Activated T-helper 2 cell treated with anti-CD3 and anti-CD28 coated beads, Interferon-gamma antibody, Interleukin-2, Interleukin-4, amounts not matched to agents 10 μg/mL and 5 μg/mL and 100 μg/mL, durations not matched to agents 14 hours and 24 hours and 36 hours (primary cell): Measurements from ENCODE around the gene F10. TPM values are rescaled to one million over a fixed set of nuclear protein-coding genes. Genes with fewer than 3 reads are reported as not detected.
A peak's percentile ranks its signal among the peaks of the same experiment; 100 is the strongest.
"Not testable (repeated sequence)": the region's sequence is repeated elsewhere in the genome, so short reads cannot be mapped to it uniquely, and the experiment has no call there.

Experiments used
- DNase-seq: peaks from one replicate; pipeline ENCODE4 v3.0.0; 2021; ENCODE audit warnings: low spot score
- H3K27ac Mint-ChIP-seq: one replicate; pipeline ENCODE4 v1.8.0; 2021; ENCODE audit warnings: mixed read lengths
- H3K27me3 Mint-ChIP-seq: one replicate; pipeline ENCODE4 v1.8.0; 2021; ENCODE audit warnings: low read depth, mixed read lengths
- H3K36me3 Mint-ChIP-seq: one replicate; pipeline ENCODE4 v1.8.0; 2021; ENCODE audit warnings: low read depth, mixed read lengths
- H3K4me1 Mint-ChIP-seq: one replicate; pipeline ENCODE4 v1.8.0; 2021; ENCODE audit warnings: low read depth, mixed read lengths
- H3K4me3 Mint-ChIP-seq: one replicate; pipeline ENCODE4 v1.8.0; 2021; ENCODE audit warnings: low read depth, mild to moderate bottlenecking, moderate library complexity, mixed read lengths
- H3K9me3 Mint-ChIP-seq: one replicate; pipeline ENCODE4 v1.8.0; 2021; ENCODE audit warnings: mixed read lengths
- intact Hi-C: fragments of 100-400 bp; cut with micrococcal nuclease; formaldehyde crosslinking; loops from one replicate; pipeline ENCODE4 v1.15.1; 2023
- total RNA-seq: library from RNA; stranded (reverse); gene quantifications from 2 replicates; pipeline ENCODE4 v1.2.3, GENCODE V29; 2022

The F10 gene
- total RNA-seq, 1 donor from 2014 or later: not detected

DNA sequence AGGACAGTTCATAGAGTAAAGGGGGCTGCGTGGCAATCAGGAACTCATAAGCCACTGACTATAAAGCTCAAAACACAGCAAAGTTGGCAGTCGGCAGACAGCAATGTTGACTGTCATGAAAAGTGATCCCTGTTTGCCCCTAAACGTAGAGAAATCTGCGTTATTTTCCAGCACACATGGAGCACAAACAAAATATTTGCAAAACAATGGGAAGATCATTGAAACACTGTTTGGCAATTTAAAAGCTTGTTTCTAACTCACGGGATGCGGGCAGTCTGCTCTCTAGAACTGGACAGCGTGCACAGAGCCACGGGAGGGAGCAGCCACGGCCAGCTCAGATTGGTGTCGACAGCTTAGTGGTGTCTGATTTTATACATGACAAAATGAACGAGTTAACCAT lies 23.5 kb upstream of the F10 start:
- Mint-ChIP-seq H3K9me3 (no peaks in the 10 kb centered on the region), H3K27ac (no peak overlapping the region), H3K36me3 (no peaks in the 10 kb centered on the region), H3K4me1 (no peaks in the 10 kb centered on the region), H3K27me3 (no peaks in the 10 kb centered on the region), H3K4me3 (no peak overlapping the region)
- intact Hi-C loops: no loop called here
- no peak for DNase-seq

DNA sequence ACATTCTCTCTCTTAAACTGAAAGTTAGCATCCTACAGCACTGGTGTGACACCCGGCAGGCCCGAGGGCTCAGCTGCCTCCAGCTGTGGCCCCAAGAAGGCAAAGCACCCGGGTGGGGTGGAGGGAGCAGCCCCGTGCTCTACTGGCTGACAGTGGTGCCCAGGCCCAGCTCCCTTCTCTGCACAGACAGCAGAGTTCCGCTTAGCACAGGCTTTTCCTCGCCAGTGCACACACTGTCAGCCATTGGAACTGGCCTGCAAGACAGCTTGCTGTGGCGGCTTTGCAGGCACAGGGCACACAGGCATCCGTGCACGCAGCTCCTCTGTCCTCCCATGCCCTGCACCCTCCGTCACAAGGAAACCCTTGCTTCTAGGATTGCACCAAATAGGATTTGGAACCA lies 20.3 kb upstream of the F10 start:
- H3K27ac Mint-ChIP-seq, H3K9me3 Mint-ChIP-seq, H3K27me3 Mint-ChIP-seq, H3K36me3 Mint-ChIP-seq, intact Hi-C loops, H3K4me3 Mint-ChIP-seq, DNase-seq, H3K4me1 Mint-ChIP-seq: not testable (repeated sequence)

DNA sequence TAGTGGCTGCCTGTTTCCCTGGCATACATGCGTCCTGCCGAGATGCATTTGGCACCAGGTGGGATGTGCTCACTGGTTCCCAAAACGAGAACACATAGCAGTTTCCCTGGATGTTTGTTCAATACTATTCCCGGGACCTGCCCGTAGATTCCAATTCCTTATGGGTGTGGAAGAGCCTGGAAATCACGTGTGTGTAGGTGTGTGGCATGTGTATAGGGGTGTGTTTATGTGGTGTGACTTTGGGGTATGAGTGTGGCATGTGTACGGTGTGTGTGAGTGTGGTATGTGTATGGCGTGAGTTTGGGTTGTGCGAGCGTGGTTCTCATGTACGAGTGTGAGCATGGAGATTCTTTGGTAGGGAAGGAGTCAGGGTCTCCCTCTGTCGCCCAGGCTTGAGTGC lies 19.9 kb upstream of the F10 start:
- no peaks in the 10 kb centered on the region for H3K36me3 Mint-ChIP-seq
- H3K4me3 Mint-ChIP-seq: no peak overlapping the region
- no peaks in the 10 kb centered on the region for H3K9me3 Mint-ChIP-seq
- no peaks in the 10 kb centered on the region for H3K4me1 Mint-ChIP-seq
- intact Hi-C loops: no loop called here
- no peaks in the 10 kb centered on the region for H3K27me3 Mint-ChIP-seq
- no peak overlapping the region for H3K27ac Mint-ChIP-seq
- DNase-seq: no peak

DNA sequence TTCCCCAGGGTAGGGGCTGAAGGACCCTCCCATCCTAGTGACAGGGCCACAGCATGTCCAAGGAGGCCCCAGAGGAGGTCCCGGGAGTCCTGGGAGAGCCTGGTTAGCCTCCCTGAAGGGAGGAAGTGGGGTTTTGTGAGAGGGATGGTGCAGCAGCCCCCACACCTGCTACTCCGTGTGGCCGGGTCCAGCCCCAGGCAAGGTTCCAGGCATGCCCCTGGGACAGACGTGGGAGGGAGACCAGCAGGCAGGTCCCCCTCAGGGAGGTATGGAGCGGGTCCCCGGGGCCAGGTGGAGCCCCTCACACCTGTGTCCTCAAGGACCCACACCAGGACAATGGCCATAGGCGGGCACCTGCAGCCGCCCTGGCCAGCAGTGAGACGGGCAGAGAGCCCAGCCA lies 19.0 kb upstream of the F10 start:
- no peak for DNase-seq
- H3K36me3 Mint-ChIP-seq: no peaks in the 10 kb centered on the region
- no peak overlapping the region for H3K4me3 Mint-ChIP-seq
- H3K27ac Mint-ChIP-seq: no peak overlapping the region
- intact Hi-C loops: no loop called here
- no peaks in the 10 kb centered on the region for H3K9me3 Mint-ChIP-seq
- H3K4me1 Mint-ChIP-seq: no peaks in the 10 kb centered on the region
- H3K27me3 Mint-ChIP-seq: no peaks in the 10 kb centered on the region

DNA sequence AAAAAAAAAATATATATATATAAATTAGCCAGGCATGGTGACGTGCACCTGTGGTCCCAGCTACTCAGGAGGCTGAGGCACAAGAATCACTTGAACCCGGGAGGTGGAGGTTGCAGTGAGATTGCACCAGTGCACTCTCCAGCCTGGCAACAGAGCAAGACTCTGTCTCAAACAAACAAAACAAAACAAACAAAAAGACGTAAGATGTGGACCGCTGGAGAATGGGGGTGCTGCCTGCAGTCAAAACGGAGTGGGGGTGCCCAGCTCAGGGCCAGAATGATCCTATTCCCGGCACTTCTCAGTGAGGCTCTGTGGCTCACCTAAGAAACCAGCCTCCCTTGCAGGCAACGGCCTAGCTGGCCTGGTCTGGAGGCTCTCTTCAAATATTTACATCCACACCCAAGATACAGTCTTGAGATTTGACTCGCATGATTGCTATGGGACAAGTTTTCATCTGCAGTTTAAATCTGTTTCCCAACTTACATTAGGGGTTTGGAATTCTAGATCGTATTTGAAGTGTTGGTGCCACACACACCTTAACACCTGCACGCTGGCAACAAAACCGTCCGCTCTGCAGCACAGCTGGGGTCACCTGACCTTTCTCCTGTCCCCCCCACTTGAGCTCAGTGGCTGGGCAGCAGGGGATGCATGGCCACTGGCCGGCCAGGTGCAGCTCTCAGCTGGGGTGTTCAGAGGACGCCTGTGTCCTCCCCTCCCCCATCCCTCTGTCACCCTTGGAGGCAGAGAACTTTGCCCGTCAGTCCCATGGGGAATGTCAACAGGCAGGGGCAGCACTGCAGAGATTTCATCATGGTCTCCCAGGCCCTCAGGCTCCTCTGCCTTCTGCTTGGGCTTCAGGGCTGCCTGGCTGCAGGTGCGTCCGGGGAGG lies 17.3 kb upstream of the F10 start, which contains the start of gene F7:
Gene F7 (plus strand): TSS at position 760 of the 889 bp plus-strand sequence. CDS start 51 bp downstream, at position 811.
- Mint-ChIP-seq H3K4me1 (no peaks in the 10 kb centered on the region), H3K27me3 (peaks cover 3% of the 10 kb centered on the region), H3K4me3 (no peak within 1 kb of the TSS), H3K27ac (no peak within 1 kb of the TSS), H3K36me3 (peaks cover 3% of the 10 kb centered on the region), H3K9me3 (no peaks in the 10 kb centered on the region)
- intact Hi-C loops: no loop called here
- DNase-seq: no peak

DNA sequence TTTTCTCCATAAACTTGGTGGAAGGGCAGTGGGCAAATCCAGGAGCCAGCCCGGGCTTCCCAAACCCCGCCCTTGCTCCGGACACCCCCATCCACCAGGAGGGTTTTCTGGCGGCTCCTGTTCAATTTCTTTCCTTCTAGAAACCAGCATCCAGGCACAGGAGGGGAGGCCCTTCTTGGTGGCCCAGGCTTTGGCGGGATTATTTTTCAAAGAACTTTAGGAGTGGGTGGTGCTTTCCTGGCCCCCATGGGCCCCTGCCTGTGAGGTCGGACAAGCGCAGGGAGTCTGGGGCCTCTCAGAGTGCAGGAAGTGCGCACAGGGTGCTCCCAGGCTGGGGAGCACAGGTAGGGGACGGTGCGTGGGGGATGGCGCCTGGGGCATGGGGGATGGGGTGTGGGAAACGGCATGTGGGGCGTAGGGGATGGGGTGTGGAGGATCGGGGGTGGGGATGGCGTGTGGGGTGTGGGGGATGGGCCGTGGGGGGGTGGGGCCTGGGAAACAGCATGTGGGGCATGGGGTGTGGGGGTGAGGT lies 16.6 kb upstream of the F10 start:
- Mint-ChIP-seq H3K4me3 (no peak overlapping the region), H3K27ac (no peak overlapping the region), H3K27me3 (peaks cover 3% of the 10 kb centered on the region), H3K9me3 (no peaks in the 10 kb centered on the region), H3K4me1 (no peaks in the 10 kb centered on the region), H3K36me3 (peaks cover 3% of the 10 kb centered on the region)
- DNase-seq: no peak
- intact Hi-C loops: no loop called here

DNA sequence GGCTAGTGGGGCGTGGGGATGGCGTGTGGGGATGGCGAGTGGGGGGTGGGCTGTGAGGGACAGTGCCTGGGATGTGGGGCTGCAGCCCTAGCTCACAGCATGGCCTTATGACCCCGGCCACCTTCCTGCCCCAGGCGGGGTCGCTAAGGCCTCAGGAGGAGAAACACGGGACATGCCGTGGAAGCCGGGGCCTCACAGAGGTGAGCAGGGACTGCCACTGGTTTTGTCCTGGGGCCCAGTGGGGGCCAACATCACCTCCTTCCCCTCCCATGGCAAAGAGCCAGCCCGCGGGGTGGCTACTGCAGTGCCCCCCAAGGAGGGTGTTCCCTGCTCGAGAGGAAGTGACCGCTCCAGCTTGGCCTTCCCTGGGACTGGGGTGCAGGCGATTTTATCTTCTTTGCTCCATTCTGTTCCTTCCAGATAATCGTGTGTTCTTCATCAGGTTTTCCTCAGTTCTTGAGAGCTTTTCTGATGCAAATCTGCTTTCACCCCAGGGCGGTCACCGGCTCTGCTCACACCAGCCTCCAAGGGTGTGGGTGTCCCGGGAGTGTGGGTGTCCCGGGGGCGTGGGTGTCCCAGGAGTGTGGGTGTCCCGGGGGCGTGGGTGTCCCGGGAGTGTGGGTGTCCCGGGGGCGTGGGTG lies 15.8 kb upstream of the F10 start:
- Mint-ChIP-seq H3K9me3 (no peaks in the 10 kb centered on the region), H3K36me3 (peaks cover 3% of the 10 kb centered on the region), H3K27ac (peak overlapping the region; percentile 22), H3K4me3 (no peak overlapping the region), H3K4me1 (no peaks in the 10 kb centered on the region), H3K27me3 (peaks cover 3% of the 10 kb centered on the region)
- no peak for DNase-seq
- intact Hi-C loops: no loop called here

DNA sequence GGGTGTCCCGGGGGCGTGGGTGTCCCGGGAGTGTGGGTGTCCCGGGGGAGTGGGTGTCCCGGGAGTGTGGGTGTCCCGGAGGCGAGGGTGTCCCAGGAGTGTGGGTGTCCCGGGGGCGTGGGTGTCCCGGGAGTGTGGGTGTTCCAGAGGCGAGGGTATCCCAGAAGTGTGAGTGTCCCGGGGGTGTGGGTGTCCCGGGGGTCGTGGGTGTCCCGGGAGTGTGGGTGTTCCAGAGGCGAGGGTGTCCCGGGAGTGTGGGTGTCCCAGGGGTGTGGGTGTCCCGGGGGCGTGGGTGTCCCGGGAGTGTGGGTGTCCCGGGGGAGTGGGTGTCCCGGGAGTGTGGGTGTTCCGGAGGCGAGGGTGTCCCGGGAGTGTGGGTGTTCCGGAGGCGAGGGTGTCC lies 14.1 kb upstream of the F10 start:
- H3K4me3 Mint-ChIP-seq, H3K4me1 Mint-ChIP-seq, H3K9me3 Mint-ChIP-seq, DNase-seq, intact Hi-C loops, H3K36me3 Mint-ChIP-seq, H3K27ac Mint-ChIP-seq, H3K27me3 Mint-ChIP-seq: not testable (repeated sequence)

DNA sequence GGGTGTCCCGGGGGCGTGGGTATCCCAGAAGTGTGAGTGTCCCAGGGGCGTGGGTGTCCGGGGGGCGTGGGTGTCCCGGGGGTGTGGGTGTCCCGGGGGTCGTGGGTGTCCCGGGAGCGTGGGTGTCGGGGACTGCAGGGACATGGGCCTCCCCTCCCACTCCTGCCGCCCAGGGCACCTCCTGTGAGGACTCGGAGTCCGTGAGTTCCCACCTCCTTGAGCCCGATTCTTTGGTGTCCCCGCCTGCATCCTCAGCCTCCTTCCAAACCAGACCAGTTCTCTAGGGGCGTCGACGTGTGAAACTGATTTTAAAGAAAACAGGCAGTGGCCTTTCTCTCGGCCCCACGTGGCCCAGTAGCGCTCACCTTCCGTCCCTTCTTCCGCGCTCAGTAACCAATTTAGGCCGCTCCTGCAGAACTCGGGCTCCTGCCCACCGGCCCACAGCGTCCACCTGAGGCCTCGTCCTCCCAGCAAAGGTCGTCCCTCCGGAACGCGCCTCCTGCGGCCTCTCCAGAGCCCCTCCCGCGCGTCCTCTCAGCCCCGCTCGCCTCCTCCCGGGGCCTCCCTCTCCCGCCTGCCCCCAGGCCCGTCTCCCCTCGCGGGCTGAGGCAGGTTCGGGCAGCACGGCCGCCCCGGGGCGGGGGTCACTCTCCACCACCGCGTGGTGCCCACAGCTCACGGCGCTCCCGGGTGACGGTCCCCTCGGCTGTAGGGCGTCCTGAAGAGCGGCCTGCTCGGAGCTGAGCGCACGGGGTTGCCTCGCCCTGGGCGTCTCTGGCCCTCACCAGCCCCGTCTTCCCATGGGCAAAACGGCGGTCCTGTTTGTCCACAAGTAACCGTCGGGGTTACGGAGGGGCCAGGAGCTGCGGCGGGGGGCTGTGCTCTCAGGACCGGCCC lies 13.2 kb upstream of the F10 start:
- Mint-ChIP-seq H3K27ac (no peak overlapping the region), H3K27me3 (peaks cover 5% of the 10 kb centered on the region), H3K4me1 (no peaks in the 10 kb centered on the region), H3K4me3 (no peak overlapping the region), H3K36me3 (peaks cover 3% of the 10 kb centered on the region), H3K9me3 (no peaks in the 10 kb centered on the region)
- no peak for DNase-seq
- intact Hi-C loops: no loop called here

DNA sequence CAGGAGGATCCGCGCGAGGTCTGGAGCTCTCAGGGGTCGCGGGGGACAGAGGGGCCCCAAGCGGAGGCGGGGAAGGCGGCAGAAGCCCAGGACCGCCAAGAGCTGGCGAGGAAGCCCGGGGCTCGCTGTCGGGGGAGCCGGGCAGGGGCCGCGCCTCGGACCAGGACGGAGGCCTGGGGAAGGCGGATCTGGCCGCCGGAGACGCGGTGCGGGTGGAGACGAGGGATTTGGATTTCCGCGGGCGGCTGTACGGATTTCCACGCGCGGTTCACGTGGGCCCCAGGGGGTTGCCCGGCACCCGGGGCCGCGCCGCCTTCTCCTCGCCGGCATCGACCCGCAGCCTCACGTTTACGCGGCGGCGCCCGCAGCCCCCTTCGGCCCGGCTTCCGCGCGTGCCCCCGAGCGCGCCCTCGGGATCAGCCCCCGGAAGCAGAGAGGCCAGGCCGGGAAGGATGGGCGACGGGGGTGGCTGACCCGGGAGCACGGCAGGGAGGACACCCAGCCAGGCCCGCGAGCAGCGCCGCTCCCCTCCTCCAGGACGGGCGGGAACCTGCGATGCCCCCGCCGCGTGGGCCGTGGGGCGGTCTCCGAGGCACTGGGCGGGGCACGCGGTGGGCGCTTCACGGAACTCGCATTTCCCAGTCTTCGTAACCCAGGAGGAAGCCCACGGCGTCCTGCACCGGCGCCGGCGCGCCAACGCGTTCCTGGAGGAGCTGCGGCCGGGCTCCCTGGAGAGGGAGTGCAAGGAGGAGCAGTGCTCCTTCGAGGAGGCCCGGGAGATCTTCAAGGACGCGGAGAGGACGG lies 12.3 kb upstream of the F10 start:
- Mint-ChIP-seq H3K4me1 (no peaks in the 10 kb centered on the region), H3K36me3 (peaks cover 3% of the 10 kb centered on the region), H3K27me3 (peaks cover 5% of the 10 kb centered on the region), H3K9me3 (no peaks in the 10 kb centered on the region), H3K27ac (no peak overlapping the region), H3K4me3 (no peak overlapping the region)
- intact Hi-C loops: no loop called here
- no peak for DNase-seq

DNA sequence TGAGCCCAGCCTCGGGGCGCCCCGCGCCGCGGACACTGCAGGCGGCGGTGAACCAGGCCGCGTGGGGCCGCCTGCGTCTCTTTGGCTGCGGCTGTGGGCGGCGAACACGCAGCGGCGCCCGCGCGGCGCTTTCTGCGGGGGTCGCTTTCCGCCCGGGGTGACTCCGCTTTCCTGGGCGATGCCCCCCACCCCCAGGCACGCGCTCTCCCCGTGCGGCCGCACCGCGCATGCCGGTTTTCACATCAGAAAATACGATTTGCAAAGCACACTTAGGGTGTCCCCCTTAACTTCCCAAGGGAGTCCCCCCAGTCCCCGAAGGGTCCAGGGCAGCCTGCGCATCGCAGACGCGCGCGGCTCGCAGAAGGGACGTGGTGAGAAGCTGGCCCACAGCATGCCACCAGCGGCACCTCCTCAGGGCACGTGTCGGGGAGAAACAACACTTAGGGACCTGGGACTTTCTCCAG lies 11.7 kb upstream of the F10 start:
- peaks cover 3% of the 10 kb centered on the region for H3K36me3 Mint-ChIP-seq
- intact Hi-C loops: no loop called here

DNA sequence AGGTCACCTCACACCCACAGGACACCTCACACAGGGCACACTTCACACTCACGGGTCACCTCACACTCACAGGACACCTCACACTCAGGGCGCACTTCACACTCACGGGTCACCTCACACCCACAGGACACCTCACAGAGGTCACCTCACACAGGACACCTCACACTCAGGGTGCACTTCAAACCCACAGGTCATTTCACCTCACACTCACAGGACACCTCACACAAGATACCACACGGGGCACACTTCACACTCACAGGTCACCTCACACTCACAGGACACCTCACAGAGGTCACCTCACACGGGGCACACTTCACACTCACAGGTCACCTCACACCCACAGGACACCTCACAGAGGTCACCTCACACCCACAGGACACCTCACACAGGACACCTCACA lies 10.8 kb upstream of the F10 start:
- intact Hi-C loops, H3K27me3 Mint-ChIP-seq, H3K4me3 Mint-ChIP-seq, H3K9me3 Mint-ChIP-seq, H3K36me3 Mint-ChIP-seq, H3K4me1 Mint-ChIP-seq, H3K27ac Mint-ChIP-seq, DNase-seq: not testable (repeated sequence)

More for the DNA sequence above, 11.7 kb upstream of the F10 start:
- H3K27me3 Mint-ChIP-seq: peaks cover 5% of the 10 kb centered on the region
- no peaks in the 10 kb centered on the region for H3K9me3 Mint-ChIP-seq
- H3K27ac Mint-ChIP-seq: no peak overlapping the region
- no peak overlapping the region for H3K4me3 Mint-ChIP-seq
- no peaks in the 10 kb centered on the region for H3K4me1 Mint-ChIP-seq
- DNase-seq: no peak
